Measurements from ENCODE around the gene VILL. TPM values are rescaled to one million over a fixed set of nuclear protein-coding genes. Genes with fewer than 3 reads are reported as not detected.

VILL gene
- polyA plus RNA-seq, 4 donors: 12.2 to 16.4 (median 13.8) TPM

- DNase-seq (ENCODE audit: low read depth in 4 of 4, low spot score in 2 of 4): no peak
These were observed 6.8 kb downstream of the VILL start for GRCh38 chr3:37997342-37997741.

- DNase-seq (ENCODE audit: low read depth in 4 of 4, low spot score in 2 of 4): no peak
These were observed 7.3 kb downstream of the VILL start for GRCh38 chr3:37997791-37998370.

GRCh38 chr3:37999836-38000235, 9.2 kb downstream of the VILL start:
- no peak for DNase-seq (ENCODE audit: low read depth in 4 of 4, low spot score in 2 of 4)

- no peak for DNase-seq (ENCODE audit: low read depth in 4 of 4, low spot score in 2 of 4)
These were observed 9.8 kb downstream of the VILL start for GRCh38 chr3:38000242-38000916.

GRCh38 chr3:38000965-38001455, 10.4 kb downstream of the VILL start:
- DNase-seq (ENCODE audit: low read depth in 4 of 4, low spot score in 2 of 4): no peak

GRCh38 chr3:38001456-38002081, 11.0 kb downstream of the VILL start:
- no peak for DNase-seq (ENCODE audit: low read depth in 4 of 4, low spot score in 2 of 4)

- no peak for DNase-seq (ENCODE audit: low read depth in 4 of 4, low spot score in 2 of 4)
These were observed 11.8 kb downstream of the VILL start for GRCh38 chr3:38002291-38002876.

GRCh38 chr3:38002940-38003339, 12.4 kb downstream of the VILL start:
- DNase-seq (ENCODE audit: low read depth in 4 of 4, low spot score in 2 of 4): no peak

- peak in 1 of 4 donors; percentile 54 for DNase-seq (ENCODE audit: low read depth in 4 of 4, low spot score in 2 of 4)
These were observed 12.8 kb downstream of the VILL start for GRCh38 chr3:38003371-38003816.

- no peak for DNase-seq (ENCODE audit: low read depth in 4 of 4, low spot score in 2 of 4)
These were observed 13.3 kb downstream of the VILL start for GRCh38 chr3:38003817-38004414.

- DNase-seq (ENCODE audit: low read depth in 4 of 4, low spot score in 2 of 4): peak in 1 of 4 donors; percentile 48
These were observed 14.0 kb downstream of the VILL start for GRCh38 chr3:38004415-38005075.

GRCh38 chr3:38005076-38006020, 14.8 kb downstream of the VILL start:
- DNase-seq (ENCODE audit: low read depth in 4 of 4, low spot score in 2 of 4): no peak

- no peak for DNase-seq (ENCODE audit: low read depth in 4 of 4, low spot score in 2 of 4)
These were observed 15.4 kb downstream of the VILL start for GRCh38 chr3:38006031-38006430.

GRCh38 chr3:38006445-38006995, 15.9 kb downstream of the VILL start:
- DNase-seq (ENCODE audit: low read depth in 4 of 4, low spot score in 2 of 4): no peak

- no peak for DNase-seq (ENCODE audit: low read depth in 4 of 4, low spot score in 2 of 4)
These were observed 17.1 kb downstream of the VILL start for GRCh38 chr3:38007754-38008090.

GRCh38 chr3:38008191-38008701, 17.7 kb downstream of the VILL start:
- no peak for DNase-seq (ENCODE audit: low read depth in 4 of 4, low spot score in 2 of 4)

- no peak for DNase-seq (ENCODE audit: low read depth in 4 of 4, low spot score in 2 of 4)
These were observed 18.5 kb downstream of the VILL start for GRCh38 chr3:38008971-38009580.

- DNase-seq (ENCODE audit: low read depth in 4 of 4, low spot score in 2 of 4): no peak
These were observed 19.4 kb downstream of the VILL start for GRCh38 chr3:38009807-38010591.
